Measurements from ENCODE around the gene FAM177B.

Gene FAM177B

GRCh38 chr1:222736972-222737371 is at the start of gene FAM177B:
TSS of gene FAM177B (plus strand) at chr1:222737202. CDS start at chr1:222746546, 9,344 bp downstream.
- TF ChIP-seq CTCF (IDR thresholded peaks at IDR 0.05; ENCODE audit: insufficient read depth, low read length, missing control alignments) = no peak
- H3K4me3 ChIP-seq (ENCODE audit: low read depth, low read length) = no peak within 1 kb of the TSS
- POLR2A ChIA-PET = interaction anchor here (0.8 to 1.2 kb wide), 2 partner anchors 10 to 12 kb away, joined by 3 read pairs; no protein-coding TSS in a partner anchor
- CTCF ChIA-PET = interaction anchor here (0.9 to 3.2 kb wide), 11 partner anchors 10 to 946 kb away, joined by 3 to 16 read pairs (median 7); no protein-coding TSS in a partner anchor
- DNase-seq (ENCODE audit: low read depth, low spot score) = no peak

- no peak for DNase-seq (ENCODE audit: low read depth, low spot score)
- no peak for TF ChIP-seq CTCF (IDR thresholded peaks at IDR 0.05; ENCODE audit: insufficient read depth, low read length, missing control alignments)
- ChIA-PET POLR2A (no interaction called here), CTCF (no interaction called here)
- no peak overlapping the region for H3K4me3 ChIP-seq (ENCODE audit: low read depth, low read length)
These were observed 46.0 kb upstream of the FAM177B start for GRCh38 chr1:222691016-222691415.

GRCh38 chr1:222694927-222695326 is 42.1 kb upstream of the FAM177B start:
- CTCF ChIA-PET = interaction anchor here (1.2 kb wide), 1 partner anchor 395 kb away, joined by 3 read pairs; no protein-coding TSS in a partner anchor
- POLR2A ChIA-PET = no interaction called here
- DNase-seq (ENCODE audit: low read depth, low spot score) = no peak
- H3K4me3 ChIP-seq (ENCODE audit: low read depth, low read length) = no peak overlapping the region
- TF ChIP-seq CTCF (IDR thresholded peaks at IDR 0.05; ENCODE audit: insufficient read depth, low read length, missing control alignments) = no peak

- TF ChIP-seq CTCF (IDR thresholded peaks at IDR 0.05; ENCODE audit: insufficient read depth, low read length, missing control alignments) = no peak
- H3K4me3 ChIP-seq (ENCODE audit: low read depth, low read length) = no peak overlapping the region
- ChIA-PET CTCF (interaction anchor here (1.1 kb wide), 1 partner anchor 12 kb away, joined by 3 read pairs; no protein-coding TSS in a partner anchor), POLR2A (no interaction called here)
- no peak for DNase-seq (ENCODE audit: low read depth, low spot score)
These were observed 40.3 kb upstream of the FAM177B start for GRCh38 chr1:222696741-222697140.

- ChIA-PET POLR2A (no interaction called here), CTCF (interaction anchor here (1.1 kb wide), 1 partner anchor 12 kb away, joined by 3 read pairs; no protein-coding TSS in a partner anchor)
- TF ChIP-seq CTCF (IDR thresholded peaks at IDR 0.05; ENCODE audit: insufficient read depth, low read length, missing control alignments) = no peak
- no peak overlapping the region for H3K4me3 ChIP-seq (ENCODE audit: low read depth, low read length)
- no peak for DNase-seq (ENCODE audit: low read depth, low spot score)
These were observed 39.8 kb upstream of the FAM177B start for GRCh38 chr1:222697203-222697602.

GRCh38 chr1:222697826-222698225 is 39.2 kb upstream of the FAM177B start:
- H3K4me3 ChIP-seq (ENCODE audit: low read depth, low read length) = no peak overlapping the region
- POLR2A ChIA-PET = no interaction called here
- CTCF ChIA-PET = interaction anchor here (0.8 to 1.1 kb wide), 2 partner anchors 11 to 13 kb away, joined by 3 to 5 read pairs; no protein-coding TSS in a partner anchor
- TF ChIP-seq CTCF (IDR thresholded peaks at IDR 0.05; ENCODE audit: insufficient read depth, low read length, missing control alignments) = no peak
- no peak for DNase-seq (ENCODE audit: low read depth, low spot score)
